ENCODE results near the gene CDC14A.
A peak's percentile ranks its signal among the peaks of the same experiment; 100 is the strongest.

GRCh38 chr1:100443811-100444571 lies 91.7 kb downstream of the CDC14A start:
- TF ChIP-seq CTCF (IDR thresholded peaks at IDR 0.05; ENCODE audit: extremely low read depth in 1 of 2, insufficient read depth in 1 of 2, low read depth in 1 of 2, low read length in 2 of 2) (no peak), POLR2A (IDR thresholded peaks at IDR 0.05; ENCODE audit: low read depth, low read length) (no peak), POLR2AphosphoS5 (IDR thresholded peaks at IDR 0.05; ENCODE audit: insufficient read depth, low read depth, low read length) (peak; percentile 64), MAX (IDR thresholded peaks at IDR 0.05; ENCODE audit: insufficient read depth, insufficient read length) (no peak), FOS (IDR thresholded peaks at IDR 0.05; ENCODE audit: borderline replicate concordance, insufficient read depth, low read length) (peak; percentile 71), EZH2 (IDR thresholded peaks at IDR 0.05; ENCODE audit: borderline replicate concordance, low read depth, low read length, severe bottlenecking) (no peak), JUN (IDR thresholded peaks at IDR 0.05; ENCODE audit: borderline replicate concordance, insufficient read depth, insufficient read length, low read depth) (peak; percentile 81), MYC (IDR thresholded peaks at IDR 0.05; ENCODE audit: low read depth, low read length) (no peak)

All from endothelial cell of umbilical vein (primary cell).